Measurements from ENCODE around the gene DHX16.
A peak's percentile ranks its signal among the peaks of the same experiment; 100 is the strongest.

The DHX16 gene

GRCh38 chr6:30614044-30614842, 58.6 kb downstream of the DHX16 start:
- DNase-seq = no peak
- in situ Hi-C loops (cut with HindIII; ENCODE audit: low pct_ligation_motif_present, low pct_unique_long_range_greater_than_20kb, low sequenced_read_pairs) = no loop called here

GRCh38 chr6:30613251-30614043, 59.4 kb downstream of the DHX16 start:
- DNase-seq = no peak
- in situ Hi-C loops (cut with HindIII; ENCODE audit: low pct_ligation_motif_present, low pct_unique_long_range_greater_than_20kb, low sequenced_read_pairs) = no loop called here

- in situ Hi-C loops (cut with HindIII; ENCODE audit: low pct_ligation_motif_present, low pct_unique_long_range_greater_than_20kb, low sequenced_read_pairs) = no loop called here
- DNase-seq = peak; percentile 38
Measured at GRCh38 chr6:30612687-30613248, 60.0 kb downstream of the DHX16 start.

- DNase-seq = no peak
- in situ Hi-C loops (cut with HindIII; ENCODE audit: low pct_ligation_motif_present, low pct_unique_long_range_greater_than_20kb, low sequenced_read_pairs) = no loop called here
Measured at GRCh38 chr6:30612213-30612612, 60.6 kb downstream of the DHX16 start.

- DNase-seq = no peak
- in situ Hi-C loops (cut with HindIII; ENCODE audit: low pct_ligation_motif_present, low pct_unique_long_range_greater_than_20kb, low sequenced_read_pairs) = no loop called here
Measured at GRCh38 chr6:30611856-30612194, 61.0 kb downstream of the DHX16 start.

GRCh38 chr6:30611150-30611855, 61.5 kb downstream of the DHX16 start:
- no peak for DNase-seq
- in situ Hi-C loops (cut with HindIII; ENCODE audit: low pct_ligation_motif_present, low pct_unique_long_range_greater_than_20kb, low sequenced_read_pairs) = no loop called here

GRCh38 chr6:30610065-30610464, 62.7 kb downstream of the DHX16 start:
- in situ Hi-C loops (cut with HindIII; ENCODE audit: low pct_ligation_motif_present, low pct_unique_long_range_greater_than_20kb, low sequenced_read_pairs) = no loop called here
- DNase-seq = no peak

- in situ Hi-C loops (cut with HindIII; ENCODE audit: low pct_ligation_motif_present, low pct_unique_long_range_greater_than_20kb, low sequenced_read_pairs) = no loop called here
Measured at GRCh38 chr6:30603961-30604360, 68.8 kb downstream of the DHX16 start.

More at GRCh38 chr6:30603961-30604360, 68.8 kb downstream of the DHX16 start:
- no peak for DNase-seq

Measured in ACHN (cell line).